ENCODE measurements around the gene MYO9B. TPM values are rescaled to one million over a fixed set of nuclear protein-coding genes. Genes with fewer than 3 reads are reported as not detected.

MYO9B gene
- total RNA-seq, 1 experiment from 2014 or later, result 74.6 TPM

DNA sequence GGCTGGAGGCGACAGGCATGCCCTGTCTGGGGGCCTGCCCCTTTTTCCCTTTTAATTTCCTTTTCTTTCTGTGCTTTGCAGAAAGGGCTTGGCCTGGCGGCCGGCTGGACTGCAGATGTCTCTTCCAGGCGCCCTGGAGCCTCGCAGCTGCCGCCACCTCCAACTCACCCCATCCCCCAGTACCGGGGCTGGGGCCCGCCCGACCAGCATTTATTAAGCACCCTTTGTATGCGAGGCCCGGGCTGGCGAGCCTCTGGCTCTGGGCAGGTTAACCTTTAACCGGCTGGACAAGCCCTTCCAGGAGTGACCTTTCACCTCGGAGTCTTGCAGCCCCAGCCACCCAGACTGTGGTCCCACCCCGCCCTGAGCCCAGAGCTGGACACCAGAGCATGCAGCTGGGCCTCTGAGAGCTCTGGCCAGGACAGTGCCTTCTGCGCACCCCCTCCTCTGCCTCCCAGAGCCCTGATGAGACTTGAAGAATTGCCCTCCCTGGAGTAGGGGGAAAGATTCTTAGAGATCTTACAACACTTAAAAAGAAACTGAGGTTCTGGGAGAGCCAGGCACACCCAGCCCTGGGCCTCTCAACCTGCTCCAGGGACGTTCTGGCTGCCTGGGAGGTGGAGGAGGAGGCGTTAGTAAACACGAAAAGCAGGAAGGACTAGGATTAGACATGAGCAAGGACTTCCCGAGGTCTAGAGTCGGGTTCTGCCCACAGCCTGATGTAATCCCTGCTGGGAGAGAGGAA, 171.3 kb downstream of the MYO9B start:
- Histone ChIP-seq H2AFZ (ENCODE audit: low read depth, low read length, poor library complexity, severe bottlenecking) (no peak overlapping the region), H3K9me2 (ENCODE audit: insufficient read depth) (no peaks in the 10 kb centered on the region), H3K9me3 (ENCODE audit: control insufficient read depth in 1 of 2, insufficient read depth in 1 of 2, low read depth in 1 of 2, low read length in 2 of 2) (no peaks in the 10 kb centered on the region), H3K4me3 (replicated peaks in 1 of 2; ENCODE audit: low read depth in 1 of 2, low read length in 2 of 2) (peak overlapping the region; percentile 39 to 55), H3K4me2 (ENCODE audit: low read length) (peak overlapping the region; percentile 94), H3K27ac (ENCODE audit: low read depth, low read length) (peak overlapping the region; percentile 80), H4K20me1 (ENCODE audit: insufficient read depth) (no peaks in the 10 kb centered on the region), H3K9ac (ENCODE audit: low read length) (peak overlapping the region; percentile 67), H3K4me1 (ENCODE audit: control insufficient read depth in 1 of 2, insufficient read depth in 2 of 2, low read length in 2 of 2) (peaks cover 50 to 70% of the 10 kb centered on the region in 2 experiments), H3K27me3 (ENCODE audit: insufficient read depth, low read length) (no peaks in the 10 kb centered on the region), H3K36me3 (ENCODE audit: control insufficient read depth in 1 of 2, insufficient read depth in 2 of 2, low read length in 2 of 2) (no peaks in the 10 kb centered on the region), H3K79me2 (ENCODE audit: insufficient read depth, low read length) (peaks cover 31% of the 10 kb centered on the region)
- ChIA-PET POLR2A (no interaction called here), RAD21 (ENCODE audit: low non-redundant PET in 1 of 2, low total read pairs in 2 of 2, uncharacterized antibody in 2 of 2, unreplicated experiment in 2 of 2) (no interaction called here), CTCF (no interaction called here)
- no peak for DNase-seq (ENCODE audit: low read depth, low spot score)
- no TSS peak for BruUV-seq (replicated peaks)
- TF ChIP-seq SRF (IDR thresholded peaks at IDR 0.05; ENCODE audit: low read depth) (no peak), POLR2A (IDR thresholded peaks at IDR 0.05; ENCODE audit: borderline replicate concordance, extremely low read depth, insufficient read depth, insufficient read length) (no peak), CTCF (IDR thresholded peaks at IDR 0.05 in 2 of 3, conservative IDR thresholded peaks at IDR 0.05 in 1 of 3; ENCODE audit: borderline replicate concordance in 1 of 3, insufficient read depth in 1 of 3, low read depth in 2 of 3, low read length in 2 of 3) (no peak), SIN3A (IDR thresholded peaks at IDR 0.05; ENCODE audit: low read depth) (no peak), CBX3 (IDR thresholded peaks at IDR 0.05; ENCODE audit: low read depth) (no peak), CEBPB (IDR thresholded peaks at IDR 0.05; ENCODE audit: low read depth) (no peak), FOSL1 (IDR thresholded peaks at IDR 0.05; ENCODE audit: low read depth) (no peak), EGR1 (IDR thresholded peaks at IDR 0.05; ENCODE audit: low read depth) (no peak), SP1 (IDR thresholded peaks at IDR 0.05; ENCODE audit: low read depth) (no peak), ELF1 (IDR thresholded peaks at IDR 0.05; ENCODE audit: borderline replicate concordance, low read depth) (no peak), TCF7L2 (IDR thresholded peaks at IDR 0.05; ENCODE audit: borderline replicate concordance, extremely low read depth, insufficient read depth, insufficient read length) (no peak), ATF3 (IDR thresholded peaks at IDR 0.05) (no peak), YY1 (IDR thresholded peaks at IDR 0.05; ENCODE audit: extremely low read depth, insufficient replicate concordance, low read depth, low read length) (no peak), POLR2AphosphoS5 (IDR thresholded peaks at IDR 0.05; ENCODE audit: low read depth, low read length) (no peak), JUND (IDR thresholded peaks at IDR 0.05) (no peak), ZNF274 (IDR thresholded peaks at IDR 0.05; ENCODE audit: low read depth, low read length) (no peak)
- TF ChIP-seq, protein P1, sequence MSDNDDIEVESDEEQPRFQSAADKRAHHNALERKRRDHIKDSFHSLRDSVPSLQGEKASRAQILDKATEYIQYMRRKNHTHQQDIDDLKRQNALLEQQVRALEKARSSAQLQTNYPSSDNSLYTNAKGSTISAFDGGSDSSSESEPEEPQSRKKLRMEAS (IDR thresholded peaks at IDR 0.05), result no peak
- ATAC-seq, result no peak; the same call in 1 of the 2 replicates
- intact Hi-C loops (cut with micrococcal nuclease), result no loop called here

Measured in HCT116 (cell line).